ENCODE data around the gene OR9Q1.

DNA sequence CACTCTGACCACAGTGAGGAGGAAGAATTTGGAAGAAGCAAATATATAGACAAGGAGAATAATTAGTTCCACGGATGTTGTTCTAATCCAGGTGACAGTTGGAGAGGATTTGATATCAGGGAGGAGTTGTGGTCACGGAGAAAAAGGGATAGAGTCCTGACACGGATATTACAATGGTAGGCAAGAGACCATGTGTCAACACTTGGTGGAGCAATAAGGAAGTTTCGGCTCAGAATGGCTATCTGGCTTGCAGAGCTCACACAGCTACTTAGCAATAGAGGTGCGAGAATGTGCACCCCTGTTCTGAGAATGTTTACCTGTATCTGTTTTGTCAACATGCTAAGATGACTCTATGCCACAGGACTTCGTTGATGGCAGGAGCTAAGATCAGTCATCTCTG is 154.8 kb downstream of the OR9Q1 start:
- TF ChIP-seq CTCF (IDR thresholded peaks at IDR 0.05) (no peak), EZH2phosphoT487 (IDR thresholded peaks at IDR 0.05) (no peak), EZH2 (IDR thresholded peaks at IDR 0.05) (no peak)
